ENCODE data around the gene FUS. TPM values are rescaled to one million over a fixed set of nuclear protein-coding genes. Genes with fewer than 3 reads are reported as not detected.

The FUS gene
- total RNA-seq, 4 donors from 2014 or later: 91.8 to 125 (median 109) TPM

Small RNA genes lying within 50 kb of the gene (small RNA-seq; reads per million reads assigned to genes)
- not detected for gene AC009088.4
- gene NDUFA3P6: not detected

Other genes starting within 250 kb of the FUS start
- gene ORAI3, start 231.1 kb upstream of the FUS start, total RNA-seq: 10 to 100 TPM; 50.7 to 58.4 (median 52.9) TPM
- gene SETD1A, start 222.4 kb upstream of the FUS start, total RNA-seq: 10 to 100 TPM in 2 of 4 donors, 1 to 10 TPM in 2; 7.9 to 17.1 (median 10.7) TPM
- gene HSD3B7, start 194.9 kb upstream of the FUS start, total RNA-seq: 10 to 100 TPM; 14.9 to 42.9 (median 22.5) TPM
- 1 to 10 TPM in 3 of 4 donors, under 1 TPM in 1; 0.84 to 6.1 (median 1.3) TPM for gene STX1B, start 169.5 kb upstream of the FUS start, total RNA-seq
- 10 to 100 TPM; 50.7 to 69.3 (median 63.9) TPM for gene STX4, start 146.6 kb upstream of the FUS start, total RNA-seq
- 10 to 100 TPM; 15.5 to 20.3 (median 16.7) TPM for gene ZNF668, start 105.9 kb upstream of the FUS start, total RNA-seq
- 10 to 100 TPM; 13.4 to 22.5 (median 20.0) TPM for gene ZNF646, start 105.7 kb upstream of the FUS start, total RNA-seq
- 1 to 10 TPM; 1.3 to 5.4 (median 3.1) TPM for gene PRSS53, start 91.2 kb upstream of the FUS start, total RNA-seq
- 100 to 1,000 TPM; 114 to 180 (median 136) TPM for gene VKORC1, start 85.3 kb upstream of the FUS start, total RNA-seq
- gene BCKDK, start 71.8 kb upstream of the FUS start, total RNA-seq: 10 to 100 TPM; 37.9 to 53.4 (median 45.6) TPM
- 10 to 100 TPM; 79.5 to 99.0 (median 92.7) TPM for gene KAT8, start 62.5 kb upstream of the FUS start, total RNA-seq
- gene PRSS8, start 44.4 kb upstream of the FUS start, total RNA-seq: under 1 TPM in 1 of 4 donors, not detected in 3; 0.20 TPM
- 10 to 100 TPM in 2 of 4 donors, 1 to 10 TPM in 2; 6.5 to 21.3 (median 10.8) TPM for gene PRSS36, start 30.1 kb upstream of the FUS start, total RNA-seq
- gene PYCARD, start 22.6 kb downstream of the FUS start, total RNA-seq: 10 to 100 TPM; 27.8 to 64.5 (median 46.7) TPM
- under 1 TPM in 3 of 4 donors, not detected in 1; under 0.01 to 0.60 (median 0.21) TPM for gene TRIM72, start 34.0 kb downstream of the FUS start, total RNA-seq
- 1 to 10 TPM in 1 of 4 donors, not detected in 3; 5.5 TPM for gene PYDC1, start 37.0 kb downstream of the FUS start, total RNA-seq
- gene ITGAM, start 79.8 kb downstream of the FUS start, total RNA-seq: 10 to 100 TPM; 10.9 to 31.0 (median 27.1) TPM
- gene ITGAX, start 175.0 kb downstream of the FUS start, total RNA-seq: 1 to 10 TPM; 1.8 to 9.3 (median 4.3) TPM
- gene ITGAD, start 213.2 kb downstream of the FUS start, total RNA-seq: under 1 TPM in 2 of 4 donors, not detected in 2; under 0.01 to 0.22 TPM
- gene COX6A2, start 248.2 kb downstream of the FUS start, total RNA-seq: not detected

All from tibial nerve (tissue), 4 donors.